HG03280 (cell line): Measurements from ENCODE around the gene BMPER.

ENCODE experiments used
- ATAC-seq: cut with Tn5 transposase; IDR thresholded peaks from one replicate; pipeline ENCODE4 v1.9.1; 2021; ENCODE audit warnings: mild to moderate bottlenecking, moderate library complexity; ENCODE audit not compliant: unreplicated experiment

Gene BMPER

GRCh38 chr7:33964417-33965182 lies 59.3 kb downstream of the BMPER start:
- no peak for ATAC-seq

GRCh38 chr7:33965183-33965744 lies 59.9 kb downstream of the BMPER start:
- ATAC-seq: no peak

- ATAC-seq: no peak
Observed at GRCh38 chr7:33968591-33968990, 63.3 kb downstream of the BMPER start.

- no peak for ATAC-seq
Observed at GRCh38 chr7:33970536-33970935, 65.2 kb downstream of the BMPER start.

- ATAC-seq: no peak
Observed at GRCh38 chr7:33971106-33971505, 65.8 kb downstream of the BMPER start.

GRCh38 chr7:33973231-33974015 lies 68.1 kb downstream of the BMPER start:
- ATAC-seq: no peak

GRCh38 chr7:33979300-33979806 lies 74.0 kb downstream of the BMPER start:
- ATAC-seq: no peak

GRCh38 chr7:33979807-33980355 lies 74.5 kb downstream of the BMPER start:
- no peak for ATAC-seq

- no peak for ATAC-seq
Observed at GRCh38 chr7:33981226-33981625, 75.9 kb downstream of the BMPER start.

- ATAC-seq: no peak
Observed at GRCh38 chr7:33981671-33982424, 76.5 kb downstream of the BMPER start.

GRCh38 chr7:33982425-33982786 lies 77.1 kb downstream of the BMPER start:
- no peak for ATAC-seq

- ATAC-seq: no peak
Observed at GRCh38 chr7:33986451-33986850, 81.1 kb downstream of the BMPER start.

- ATAC-seq: no peak
Observed at GRCh38 chr7:33986951-33987947, 81.9 kb downstream of the BMPER start.

- ATAC-seq: no peak
Observed at GRCh38 chr7:33996899-33997298, 91.6 kb downstream of the BMPER start.

- ATAC-seq: no peak
Observed at GRCh38 chr7:33998476-33998875, 93.1 kb downstream of the BMPER start.

- no peak for ATAC-seq
Observed at GRCh38 chr7:34011017-34011695, 105.8 kb downstream of the BMPER start.

GRCh38 chr7:34011696-34012095 lies 106.4 kb downstream of the BMPER start:
- no peak for ATAC-seq

- ATAC-seq: no peak
Observed at GRCh38 chr7:34013421-34013820, 108.1 kb downstream of the BMPER start.

GRCh38 chr7:34015651-34016050 lies 110.3 kb downstream of the BMPER start:
- ATAC-seq: no peak
